ENCODE data around the gene GOLGA6C. TPM values are rescaled to one million over a fixed set of nuclear protein-coding genes. Genes with fewer than 3 reads are reported as not detected.
A peak's percentile ranks its signal among the peaks of the same experiment; 100 is the strongest.
"Not testable (repeated sequence)": the region's sequence is repeated elsewhere in the genome, so short reads cannot be mapped to it uniquely, and the experiment has no call there.

Gene GOLGA6C
- total and polyA plus RNA-seq, 4 experiments from 2014 or later = not detected

GRCh38 chr15:75213212-75213767 lies 44.8 kb upstream of the GOLGA6C start:
- POLR2A ChIA-PET (ENCODE audit: partially characterized antibody) = interaction anchor here (0.6 kb wide), 1 partner anchor 1733 kb away, joined by 3 read pairs; no protein-coding TSS in a partner anchor
- no peaks in the 10 kb centered on the region for H3K9me3 Mint-ChIP-seq
- Histone ChIP-seq H3K36me3 (ENCODE audit: insufficient read depth, low read length) (peaks cover 39% of the 10 kb centered on the region), H3K4me3 (ENCODE audit: low read length in 2 of 2) (no peak overlapping the region), H3K27me3 (ENCODE audit: insufficient read depth, low read length) (no peaks in the 10 kb centered on the region), H3K4me1 (ENCODE audit: insufficient read depth, low read length) (peaks cover 11% of the 10 kb centered on the region), H3K9me3 (ENCODE audit: control insufficient read depth in 1 of 2, low read length in 2 of 2) (no peaks in the 10 kb centered on the region), H3K27ac (ENCODE audit: low read depth, low read length) (no peak overlapping the region)
- peaks cover 9 to 39% of the 10 kb centered on the region in 2 donors for H3K36me3 Mint-ChIP-seq
- no peak overlapping the region for H3K4me3 Mint-ChIP-seq
- intact Hi-C loops (cut with micrococcal nuclease) = no loop called here
- H3K27ac Mint-ChIP-seq = peak overlapping the region in 2 of 7 donors; percentile 21 to 23
- CTCF ChIA-PET (ENCODE audit: partially characterized antibody) = no interaction called here
- no peaks in the 10 kb centered on the region for H3K27me3 Mint-ChIP-seq
- DNase-seq = no peak
- H3K4me1 Mint-ChIP-seq = peaks cover 8 to 23% (median 16%) of the 10 kb centered on the region in 4 donors

GRCh38 chr15:75213768-75214221 lies 44.3 kb upstream of the GOLGA6C start:
- no peaks in the 10 kb centered on the region for H3K9me3 ChIP-seq (ENCODE audit: control insufficient read depth in 1 of 2, low read length in 2 of 2)
- Mint-ChIP-seq H3K9me3 (no peaks in the 10 kb centered on the region), H3K27ac (peak overlapping the region in 2 of 7 donors; percentile 21 to 37), H3K36me3 (peaks cover 9 to 37% of the 10 kb centered on the region in 2 donors), H3K4me3 (no peak overlapping the region), H3K4me1 (peaks cover 8 to 23% (median 16%) of the 10 kb centered on the region in 4 donors), H3K27me3 (no peaks in the 10 kb centered on the region)
- peaks cover 34% of the 10 kb centered on the region for H3K36me3 ChIP-seq (ENCODE audit: insufficient read depth, low read length)
- H3K4me3 ChIP-seq (ENCODE audit: low read length in 2 of 2) = no peak overlapping the region
- CTCF ChIA-PET (ENCODE audit: partially characterized antibody) = no interaction called here
- no peaks in the 10 kb centered on the region for H3K27me3 ChIP-seq (ENCODE audit: insufficient read depth, low read length)
- POLR2A ChIA-PET (ENCODE audit: partially characterized antibody) = interaction anchor here (0.6 to 1.7 kb wide), 2 partner anchors 13 to 1733 kb away, joined by 3 to 6 read pairs; partner anchors contain the start of gene C15orf39
- no peak for DNase-seq
- no peak overlapping the region for H3K27ac ChIP-seq (ENCODE audit: low read depth, low read length)
- H3K4me1 ChIP-seq (ENCODE audit: insufficient read depth, low read length) = peaks cover 9% of the 10 kb centered on the region
- intact Hi-C loops (cut with micrococcal nuclease) = no loop called here

GRCh38 chr15:75214293-75215096 lies 43.6 kb upstream of the GOLGA6C start:
- intact Hi-C loops (cut with micrococcal nuclease) = no loop called here
- Mint-ChIP-seq H3K4me3 (no peak overlapping the region), H3K27me3 (no peaks in the 10 kb centered on the region), H3K9me3 (no peaks in the 10 kb centered on the region), H3K36me3 (peaks cover 4 to 31% of the 10 kb centered on the region in 2 donors), H3K4me1 (peaks cover 3 to 16% (median 10%) of the 10 kb centered on the region in 4 donors), H3K27ac (peak overlapping the region in 3 of 7 donors; percentile 21 to 57 (median 37))
- Histone ChIP-seq H3K27ac (ENCODE audit: low read depth, low read length) (no peak overlapping the region), H3K36me3 (ENCODE audit: insufficient read depth, low read length) (peaks cover 27% of the 10 kb centered on the region), H3K27me3 (ENCODE audit: insufficient read depth, low read length) (no peaks in the 10 kb centered on the region), H3K4me1 (ENCODE audit: insufficient read depth, low read length) (peaks cover 5% of the 10 kb centered on the region), H3K4me3 (ENCODE audit: low read length in 2 of 2) (no peak overlapping the region), H3K9me3 (ENCODE audit: control insufficient read depth in 1 of 2, low read length in 2 of 2) (no peaks in the 10 kb centered on the region)
- no peak for DNase-seq
- ChIA-PET POLR2A (ENCODE audit: partially characterized antibody) (interaction anchor here (1.1 to 1.7 kb wide), 3 partner anchors 13 to 171 kb away, joined by 3 to 6 read pairs (median 3); partner anchors contain the start of gene C15orf39), CTCF (ENCODE audit: partially characterized antibody) (interaction anchor here (2.0 kb wide), 1 partner anchor 10 kb away, joined by 5 read pairs; no protein-coding TSS in a partner anchor)

- no peak overlapping the region for H3K4me3 ChIP-seq (ENCODE audit: low read length in 2 of 2)
- H3K4me1 Mint-ChIP-seq = peaks cover 2 to 8% (median 3%) of the 10 kb centered on the region in 4 donors
- H3K4me3 Mint-ChIP-seq = no peak overlapping the region
- no peaks in the 10 kb centered on the region for H3K27me3 ChIP-seq (ENCODE audit: insufficient read depth, low read length)
- no peaks in the 10 kb centered on the region for H3K27me3 Mint-ChIP-seq
- peak overlapping the region in 4 of 7 donors; percentile 35 to 57 (median 47) for H3K27ac Mint-ChIP-seq
- no peak for DNase-seq
- CTCF ChIA-PET (ENCODE audit: partially characterized antibody) = interaction anchor here (2.0 kb wide), 1 partner anchor 11 kb away, joined by 5 read pairs; no protein-coding TSS in a partner anchor
- peaks cover 0 to 23% of the 10 kb centered on the region in 2 donors for H3K36me3 Mint-ChIP-seq
- intact Hi-C loops (cut with micrococcal nuclease) = no loop called here
- H3K9me3 ChIP-seq (ENCODE audit: control insufficient read depth in 1 of 2, low read length in 2 of 2) = no peaks in the 10 kb centered on the region
- peaks cover 20% of the 10 kb centered on the region for H3K36me3 ChIP-seq (ENCODE audit: insufficient read depth, low read length)
- H3K9me3 Mint-ChIP-seq = no peaks in the 10 kb centered on the region
- H3K4me1 ChIP-seq (ENCODE audit: insufficient read depth, low read length) = peaks cover 3% of the 10 kb centered on the region
- POLR2A ChIA-PET (ENCODE audit: partially characterized antibody) = interaction anchor here (1.1 to 1.7 kb wide), 3 partner anchors 14 to 172 kb away, joined by 3 to 6 read pairs (median 3); partner anchors contain the start of gene C15orf39
- no peak overlapping the region for H3K27ac ChIP-seq (ENCODE audit: low read depth, low read length)
Observed at GRCh38 chr15:75215107-75216004, 42.8 kb upstream of the GOLGA6C start.

GRCh38 chr15:75217012-75217411 lies 41.1 kb upstream of the GOLGA6C start:
- Histone ChIP-seq H3K4me3 (ENCODE audit: low read length in 2 of 2) (no peak overlapping the region), H3K9me3 (ENCODE audit: control insufficient read depth in 1 of 2, low read length in 2 of 2) (no peaks in the 10 kb centered on the region), H3K27ac (ENCODE audit: low read depth, low read length) (no peak overlapping the region), H3K27me3 (ENCODE audit: insufficient read depth, low read length) (no peaks in the 10 kb centered on the region), H3K4me1 (ENCODE audit: insufficient read depth, low read length) (no peaks in the 10 kb centered on the region), H3K36me3 (ENCODE audit: insufficient read depth, low read length) (peaks cover 4% of the 10 kb centered on the region)
- peaks cover 0 to 15% of the 10 kb centered on the region in 2 donors for H3K36me3 Mint-ChIP-seq
- CTCF ChIA-PET (ENCODE audit: partially characterized antibody) = no interaction called here
- no peaks in the 10 kb centered on the region for H3K27me3 Mint-ChIP-seq
- intact Hi-C loops (cut with micrococcal nuclease) = no loop called here
- no peak for DNase-seq
- POLR2A ChIA-PET (ENCODE audit: partially characterized antibody) = no interaction called here
- peak overlapping the region in 1 of 7 donors; percentile 8 for H3K27ac Mint-ChIP-seq
- H3K4me1 Mint-ChIP-seq = peaks cover 0 to 3% (median under 1%) of the 10 kb centered on the region in 4 donors
- no peaks in the 10 kb centered on the region for H3K9me3 Mint-ChIP-seq
- no peak overlapping the region for H3K4me3 Mint-ChIP-seq

- H3K9me3 ChIP-seq (ENCODE audit: control insufficient read depth in 1 of 2, low read length in 2 of 2); intact Hi-C loops (cut with micrococcal nuclease); H3K4me1 Mint-ChIP-seq; H3K27ac Mint-ChIP-seq; H3K27me3 ChIP-seq (ENCODE audit: insufficient read depth, low read length); H3K4me3 ChIP-seq (ENCODE audit: low read length in 2 of 2); CTCF ChIA-PET (ENCODE audit: partially characterized antibody); H3K36me3 ChIP-seq (ENCODE audit: insufficient read depth, low read length); H3K4me3 Mint-ChIP-seq; H3K27ac ChIP-seq (ENCODE audit: low read depth, low read length); H3K27me3 Mint-ChIP-seq; DNase-seq; H3K4me1 ChIP-seq (ENCODE audit: insufficient read depth, low read length); H3K9me3 Mint-ChIP-seq; POLR2A ChIA-PET (ENCODE audit: partially characterized antibody): not testable (repeated sequence)
- H3K36me3 Mint-ChIP-seq = peaks cover 0 to 11% of the 10 kb centered on the region in 2 donors
Observed at GRCh38 chr15:75217574-75217973, 40.6 kb upstream of the GOLGA6C start.

Measured in CD4-positive, alpha-beta memory T cell (primary cell).